Esophagus squamous epithelium (tissue), 5 donors: ENCODE results near the gene ZNF787. TPM values are rescaled to one million over a fixed set of nuclear protein-coding genes. Genes with fewer than 3 reads are reported as not detected.

Experiments used
- DNase-seq: peaks from one replicate; lab custom pipeline; 2025; lab: John Stamatoyannopoulos, UW
- H3K27ac ChIP-seq, 4 donors: fragments of 200-600 bp; sonication (generic); one replicate each; pipeline ENCODE4 v1.5.1; 2016 to 2019; ENCODE audit warnings: mild to moderate bottlenecking in 1 of 4
- H3K27me3 ChIP-seq, 4 donors: fragments of 200-600 bp; sonication (generic); 1 replicate in 3 of 4; 2 replicates in 1 of 4; pipeline versions ENCODE4 v1.5.1 to v1.6.0; 2017 to 2021; ENCODE audit warnings: antibody characterized with exemption in 1 of 4
- H3K36me3 ChIP-seq, 3 donors: fragments of 200-600 bp; sonication (generic); one replicate each; pipeline ENCODE4 v1.5.1; 2016 to 2019
- H3K4me1 ChIP-seq, 3 donors: fragments of 200-600 bp; sonication (generic); one replicate each; pipeline ENCODE4 v1.5.1; 2017 to 2019
- H3K4me3 ChIP-seq, 4 donors: fragments of 200-600 bp; sonication (generic); 1 replicate in 3 of 4; 2 replicates in 1 of 4; pipeline ENCODE4 v1.5.1; 2016 to 2019; ENCODE audit warnings: mild to moderate bottlenecking in 2 of 4, moderate library complexity in 1 of 4
- H3K9me3 ChIP-seq, 3 donors: fragments of 200-600 bp; sonication (generic); one replicate each; pipeline ENCODE4 v1.5.1; 2016 to 2019
- POLR2A ChIP-seq, 4 donors: fragments of 450-650 bp; IDR thresholded peaks; one replicate each; pipeline ENCODE4 v1.6.1; 2017; ENCODE audit warnings: antibody characterized with exemption in 4 of 4, mild to moderate bottlenecking in 4 of 4, moderate library complexity in 3 of 4
- WGBS, 2 donors: methylation state at CpG; one replicate each; pipeline ENCODE4 v1.1.5; 2018; 5-methylcytosine and 5-hydroxymethylcytosine counted together
- intact Hi-C: fragments of 100-400 bp; cut with DNase I; formaldehyde crosslinking; loops from one replicate; pipeline ENCODE4 v1.15.0; 2022
- total RNA-seq, 4 donors: library from RNA; depleted of rRNA; stranded (reverse); fragments of >200 nt; gene quantifications; one replicate each; pipeline ENCODE4 v1.1.0, GENCODE V29; 2016
- TF ChIP-seq, protein P1 (sequence below), 6 experiments: fragments of 450-650 bp in 4 of 6; fragments of 200-600 bp in 2 of 6; sonication (generic) in 2 of 6; IDR thresholded peaks; one replicate each; pipeline ENCODE4 v1.5.1; 2016 to 2019; ENCODE audit warnings: antibody characterized with exemption in 6 of 6, mild to moderate bottlenecking in 4 of 6, moderate library complexity in 4 of 6
- donor health status: DM: yes; HTN: yes; CAD: no.

Gene ZNF787
- total RNA-seq, 4 donors from 2014 or later: 9.9 to 21.3 (median 13.1) TPM

DNA sequence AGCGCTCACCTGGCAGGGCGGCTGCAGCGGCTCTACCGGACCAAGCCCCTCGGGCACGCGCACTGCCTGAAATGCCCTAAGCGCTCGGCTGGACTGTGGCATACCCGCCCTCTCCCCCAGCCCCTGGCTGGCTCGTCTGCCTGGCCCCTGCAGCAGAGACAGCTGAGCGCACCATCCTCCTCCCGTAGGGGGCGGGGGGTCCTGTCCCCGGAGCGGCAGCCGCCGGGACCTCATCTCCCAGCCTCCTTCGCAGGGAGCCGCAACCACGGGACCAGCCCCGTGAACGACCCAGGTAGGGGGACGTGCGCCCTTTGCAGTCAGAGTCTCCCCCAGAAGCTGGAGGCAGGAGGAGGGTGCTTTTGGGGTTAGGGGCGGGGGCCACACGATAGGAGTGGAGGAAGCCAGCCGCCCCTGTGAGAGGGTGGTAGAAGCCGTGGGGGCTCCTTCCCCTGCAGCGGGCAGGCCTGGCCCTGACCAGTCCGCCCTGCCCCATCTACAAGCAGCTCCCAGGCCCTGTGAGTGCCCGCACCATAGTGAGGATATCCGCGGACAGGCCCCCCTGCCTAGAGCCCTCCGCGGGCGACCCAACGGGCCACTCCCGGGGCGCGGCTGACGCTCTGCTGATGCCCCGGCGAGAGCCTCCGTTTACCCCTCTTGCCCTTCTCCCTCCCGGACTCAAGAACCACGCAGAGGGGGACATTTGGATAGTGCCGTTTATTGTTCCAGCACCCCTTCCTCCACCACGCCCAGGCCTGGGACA lies 34.2 kb downstream of the ZNF787 start:
- TF ChIP-seq, protein P1, sequence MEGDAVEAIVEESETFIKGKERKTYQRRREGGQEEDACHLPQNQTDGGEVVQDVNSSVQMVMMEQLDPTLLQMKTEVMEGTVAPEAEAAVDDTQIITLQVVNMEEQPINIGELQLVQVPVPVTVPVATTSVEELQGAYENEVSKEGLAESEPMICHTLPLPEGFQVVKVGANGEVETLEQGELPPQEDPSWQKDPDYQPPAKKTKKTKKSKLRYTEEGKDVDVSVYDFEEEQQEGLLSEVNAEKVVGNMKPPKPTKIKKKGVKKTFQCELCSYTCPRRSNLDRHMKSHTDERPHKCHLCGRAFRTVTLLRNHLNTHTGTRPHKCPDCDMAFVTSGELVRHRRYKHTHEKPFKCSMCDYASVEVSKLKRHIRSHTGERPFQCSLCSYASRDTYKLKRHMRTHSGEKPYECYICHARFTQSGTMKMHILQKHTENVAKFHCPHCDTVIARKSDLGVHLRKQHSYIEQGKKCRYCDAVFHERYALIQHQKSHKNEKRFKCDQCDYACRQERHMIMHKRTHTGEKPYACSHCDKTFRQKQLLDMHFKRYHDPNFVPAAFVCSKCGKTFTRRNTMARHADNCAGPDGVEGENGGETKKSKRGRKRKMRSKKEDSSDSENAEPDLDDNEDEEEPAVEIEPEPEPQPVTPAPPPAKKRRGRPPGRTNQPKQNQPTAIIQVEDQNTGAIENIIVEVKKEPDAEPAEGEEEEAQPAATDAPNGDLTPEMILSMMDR (IDR thresholded peaks at IDR 0.05): no peak
- no peak for TF ChIP-seq POLR2A (IDR thresholded peaks at IDR 0.05)
- DNase-seq: no peak
- intact Hi-C loops: no loop called here
- Histone ChIP-seq H3K36me3 (peaks cover 4 to 58% (median 5%) of the 10 kb centered on the region in 3 donors), H3K4me3 (no peak overlapping the region), H3K4me1 (peaks cover 0 to 25% (median 4%) of the 10 kb centered on the region in 3 donors), H3K27ac (no peak overlapping the region), H3K9me3 (no peaks in the 10 kb centered on the region), H3K27me3 (peaks cover 0 to 4% (median 0%) of the 10 kb centered on the region in 4 donors)
- WGBS, 2 donors: 20 to 69% methylated on average over 1 to 10 of the region's 49 CpGs

- H3K27me3 ChIP-seq: peaks cover 0 to 15% (median 0%) of the 10 kb centered on the region in 4 donors
- WGBS, 2 donors: 79 to 88% methylated on average over 6 of the region's 10 CpGs
- H3K36me3 ChIP-seq: peaks cover 4 to 58% (median 5%) of the 10 kb centered on the region in 3 donors
- H3K4me1 ChIP-seq: peaks cover 7 to 25% (median 7%) of the 10 kb centered on the region in 3 donors
- H3K9me3 ChIP-seq: no peaks in the 10 kb centered on the region
- no peak for TF ChIP-seq POLR2A (IDR thresholded peaks at IDR 0.05)
- TF ChIP-seq, protein P1 (IDR thresholded peaks at IDR 0.05): no peak
- no peak overlapping the region for H3K4me3 ChIP-seq
- DNase-seq: no peak
- intact Hi-C loops: no loop called here
- H3K27ac ChIP-seq: no peak overlapping the region
These were observed 35.4 kb downstream of the ZNF787 start for GRCh38 chr19:56085571-56086275.

- DNase-seq: no peak
These were observed 36.1 kb downstream of the ZNF787 start for GRCh38 chr19:56084835-56085536.

DNA sequence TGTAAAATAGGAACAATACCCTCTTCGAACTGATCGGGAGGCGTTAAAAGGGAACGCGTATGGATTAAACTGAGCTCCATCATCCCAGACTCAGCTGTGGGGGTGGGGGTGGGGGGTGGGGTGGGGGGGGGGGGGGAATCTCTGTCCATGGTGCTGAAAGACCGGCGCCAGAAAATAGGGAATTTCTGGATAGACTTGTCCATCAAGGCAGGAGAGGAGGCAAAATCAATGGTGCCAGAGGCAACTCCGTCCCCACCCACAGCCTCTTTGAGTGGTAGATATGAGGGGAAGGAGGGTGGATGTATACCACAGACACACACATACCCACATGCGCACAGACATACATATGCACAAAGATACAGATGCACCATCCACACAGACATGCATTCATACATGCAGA lies 37.4 kb downstream of the ZNF787 start:
- no peak overlapping the region for H3K27ac ChIP-seq
- H3K36me3 ChIP-seq: peaks cover 0 to 38% (median 5%) of the 10 kb centered on the region in 3 donors
- peaks cover 0 to 17% (median 0%) of the 10 kb centered on the region in 4 donors for H3K27me3 ChIP-seq
- TF ChIP-seq, protein P1 (IDR thresholded peaks at IDR 0.05): no peak
- no peak for TF ChIP-seq POLR2A (IDR thresholded peaks at IDR 0.05)
- DNase-seq: no peak
- no peaks in the 10 kb centered on the region for H3K9me3 ChIP-seq
- H3K4me3 ChIP-seq: no peak overlapping the region
- 53 to 73% methylated on average over 7 to 9 of the region's 9 CpGs for WGBS, 2 donors
- H3K4me1 ChIP-seq: peaks cover 7 to 20% (median 9%) of the 10 kb centered on the region in 3 donors
- intact Hi-C loops: no loop called here

More at GRCh38 chr19:56084835-56085536, 36.1 kb downstream of the ZNF787 start:
- intact Hi-C loops: no loop called here
- 44 to 67% methylated on average over 3 to 12 of the region's 18 CpGs for WGBS, 2 donors
- Histone ChIP-seq H3K4me3 (no peak overlapping the region), H3K27me3 (peaks cover 0 to 17% (median 0%) of the 10 kb centered on the region in 4 donors), H3K36me3 (peaks cover 4 to 51% (median 5%) of the 10 kb centered on the region in 3 donors), H3K9me3 (no peaks in the 10 kb centered on the region), H3K27ac (no peak overlapping the region), H3K4me1 (peaks cover 7 to 20% (median 9%) of the 10 kb centered on the region in 3 donors)
- TF ChIP-seq POLR2A (IDR thresholded peaks at IDR 0.05): no peak
- TF ChIP-seq, protein P1 (IDR thresholded peaks at IDR 0.05): no peak
